ENCODE results near the gene ARNT2. TPM values are rescaled to one million over a fixed set of nuclear protein-coding genes. Genes with fewer than 3 reads are reported as not detected.
A peak's percentile ranks its signal among the peaks of the same experiment; 100 is the strongest.

ARNT2 gene
- total RNA-seq (under 1 TPM; 0.11 to 0.13 TPM), polyA plus RNA-seq (not detected)

DNA sequence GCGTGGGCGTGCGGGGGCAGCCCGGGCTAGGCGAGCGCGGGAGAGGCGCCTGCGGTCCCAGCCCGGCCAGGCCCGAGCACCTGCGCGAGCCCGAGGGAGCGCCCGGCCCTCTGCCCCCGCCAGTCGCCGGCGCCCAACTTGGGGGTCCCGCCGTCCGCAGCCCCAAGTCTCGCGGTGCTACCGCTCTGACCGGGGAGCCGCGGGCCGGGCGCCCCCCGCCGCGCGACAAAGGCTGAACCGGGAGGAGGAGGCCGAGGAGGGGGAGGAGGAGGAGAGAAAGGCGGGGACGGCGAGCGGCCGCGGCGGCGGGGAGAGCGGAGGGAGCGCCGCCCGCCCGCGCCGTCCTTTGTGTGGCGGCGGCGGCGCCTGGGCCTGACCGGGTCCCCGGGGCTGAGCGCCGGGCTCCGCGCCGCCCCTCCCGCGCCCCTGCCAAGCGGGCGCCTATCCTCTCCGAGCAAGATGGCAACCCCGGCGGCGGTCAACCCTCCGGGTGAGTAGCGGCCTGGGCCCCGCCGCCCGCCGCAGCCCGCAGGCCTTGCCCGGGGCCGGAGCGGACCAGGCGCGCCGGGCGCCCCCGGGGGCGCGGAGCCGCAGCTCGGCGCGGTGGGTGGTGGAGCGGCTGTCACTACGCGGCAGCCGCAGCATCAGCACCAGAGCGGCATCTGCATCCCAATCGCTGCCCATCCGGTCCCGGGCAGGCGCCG, at the start of gene ARNT2:
Gene ARNT2 (plus strand): TSS at position 326 of the 704 bp plus-strand sequence. CDS start 134 bp downstream, at position 460.
- peak within 1 kb of the TSS in 1 of 8 donors; percentile 65 for H3K27ac Mint-ChIP-seq
- Histone ChIP-seq H3K27me3 (ENCODE audit: insufficient read depth, low read length, poor library complexity, severe bottlenecking) (peaks cover 10% of the 10 kb centered on the region), H3K4me3 (ENCODE audit: low read length) (no peak within 1 kb of the TSS), H3K36me3 (ENCODE audit: insufficient read depth, low read length) (no peaks in the 10 kb centered on the region), H3K27ac (ENCODE audit: low read depth, low read length) (no peak within 1 kb of the TSS), H3K9me3 (ENCODE audit: low read length) (no peaks in the 10 kb centered on the region), H3K4me1 (ENCODE audit: insufficient read depth, low read length) (no peaks in the 10 kb centered on the region)
- peaks cover 30 to 73% of the 10 kb centered on the region in 2 donors for H3K27me3 Mint-ChIP-seq
- H3K4me1 Mint-ChIP-seq, result peaks cover 3 to 5% (median 5%) of the 10 kb centered on the region in 3 donors
- peaks cover 0 to 4% (median 0%) of the 10 kb centered on the region in 5 donors for H3K9me3 Mint-ChIP-seq
- DNase-seq, result no peak
- peak within 1 kb of the TSS in 2 of 7 donors; percentile 9 to 25 for H3K4me3 Mint-ChIP-seq
- H3K36me3 Mint-ChIP-seq, result peaks cover 0 to 3% (median 0%) of the 10 kb centered on the region in 3 donors
- ChIA-PET CTCF (no interaction called here), POLR2A (no interaction called here)

DNA sequence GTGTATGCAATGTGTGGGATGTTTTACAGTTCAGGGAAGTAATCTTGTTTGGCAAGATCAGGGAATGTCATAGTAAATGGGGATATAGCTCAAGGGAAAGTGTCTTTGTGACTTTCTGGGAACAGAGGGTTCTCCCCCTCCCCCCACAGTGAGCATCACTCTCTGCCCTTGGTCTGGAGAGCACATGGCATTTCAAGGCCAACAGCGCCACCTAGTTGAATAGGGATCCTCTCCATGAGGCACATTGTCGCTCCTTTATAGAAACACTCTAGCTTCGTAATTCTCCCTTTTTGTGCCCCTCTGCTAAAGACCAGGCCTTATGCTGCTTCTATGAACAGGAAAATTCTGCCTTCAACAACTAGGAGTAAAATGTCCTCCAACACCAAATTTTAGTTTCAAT, 37.1 kb upstream of the ARNT2 start:
- no peaks in the 10 kb centered on the region for H3K36me3 ChIP-seq (ENCODE audit: insufficient read depth, low read length)
- no peaks in the 10 kb centered on the region for H3K27me3 ChIP-seq (ENCODE audit: insufficient read depth, low read length, poor library complexity, severe bottlenecking)
- Mint-ChIP-seq H3K9me3 (peaks cover 27 to 46% (median 33%) of the 10 kb centered on the region in 5 donors), H3K27me3 (peaks cover 6 to 13% of the 10 kb centered on the region in 2 donors), H3K4me1 (no peaks in the 10 kb centered on the region), H3K36me3 (peaks cover 0 to 13% (median 0%) of the 10 kb centered on the region in 3 donors), H3K4me3 (no peak overlapping the region), H3K27ac (no peak overlapping the region)
- no peak overlapping the region for H3K4me3 ChIP-seq (ENCODE audit: low read length)
- H3K27ac ChIP-seq (ENCODE audit: low read depth, low read length), result no peak overlapping the region
- ChIA-PET POLR2A (no interaction called here), CTCF (no interaction called here)
- H3K9me3 ChIP-seq (ENCODE audit: low read length), result peaks cover 10% of the 10 kb centered on the region
- no peak for DNase-seq
- H3K4me1 ChIP-seq (ENCODE audit: insufficient read depth, low read length), result no peaks in the 10 kb centered on the region

DNA sequence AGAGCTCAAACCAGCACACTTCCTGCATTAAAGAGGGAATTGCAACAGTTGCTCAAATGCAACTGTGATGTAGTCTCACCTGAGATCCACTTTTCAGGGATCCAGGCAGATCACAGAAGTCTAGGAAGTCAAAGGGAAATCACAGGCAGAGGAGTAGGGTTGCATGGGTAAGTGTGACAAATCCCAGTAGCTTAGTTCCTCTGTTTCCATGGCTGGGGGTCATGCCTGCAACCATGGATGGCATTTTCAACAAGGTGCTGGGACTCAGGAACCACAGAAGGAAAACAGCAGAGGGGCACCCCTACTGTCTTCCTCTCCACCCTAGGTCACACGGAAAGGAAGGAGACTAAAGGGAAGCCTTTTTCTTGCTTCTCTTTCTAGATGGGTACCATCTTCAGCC, 36.5 kb upstream of the ARNT2 start:
- no peaks in the 10 kb centered on the region for H3K4me1 Mint-ChIP-seq
- peaks cover 2 to 12% of the 10 kb centered on the region in 2 donors for H3K27me3 Mint-ChIP-seq
- no peak for DNase-seq
- no peaks in the 10 kb centered on the region for H3K36me3 ChIP-seq (ENCODE audit: insufficient read depth, low read length)
- H3K4me3 Mint-ChIP-seq, result no peak overlapping the region
- no peak overlapping the region for H3K4me3 ChIP-seq (ENCODE audit: low read length)
- H3K27ac ChIP-seq (ENCODE audit: low read depth, low read length), result no peak overlapping the region
- H3K27ac Mint-ChIP-seq, result no peak overlapping the region
- peaks cover 27 to 46% (median 33%) of the 10 kb centered on the region in 5 donors for H3K9me3 Mint-ChIP-seq
- H3K27me3 ChIP-seq (ENCODE audit: insufficient read depth, low read length, poor library complexity, severe bottlenecking), result no peaks in the 10 kb centered on the region
- H3K4me1 ChIP-seq (ENCODE audit: insufficient read depth, low read length), result no peaks in the 10 kb centered on the region
- ChIA-PET CTCF (no interaction called here), POLR2A (no interaction called here)
- peaks cover 10% of the 10 kb centered on the region for H3K9me3 ChIP-seq (ENCODE audit: low read length)
- peaks cover 0 to 13% (median 0%) of the 10 kb centered on the region in 3 donors for H3K36me3 Mint-ChIP-seq

DNA sequence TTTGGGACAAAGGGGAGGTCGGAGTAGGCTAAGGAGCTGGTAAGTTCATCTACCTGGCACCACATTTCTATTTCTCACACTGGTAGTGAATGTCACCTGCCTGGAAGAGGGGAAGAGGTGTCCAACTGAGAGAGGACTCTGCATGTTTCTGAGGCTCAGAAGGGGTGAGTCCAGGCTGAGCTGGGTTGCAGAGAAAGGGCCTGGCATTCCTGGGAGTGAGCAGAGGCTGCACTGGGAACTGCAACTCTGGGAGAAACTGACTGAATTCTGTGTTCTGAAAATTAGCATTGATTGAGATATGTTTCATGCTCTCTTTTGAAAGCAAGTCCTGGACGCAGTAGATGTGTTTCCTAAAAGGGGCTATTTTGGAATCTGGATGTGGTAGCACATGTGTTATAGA, 32.3 kb upstream of the ARNT2 start:
- Mint-ChIP-seq H3K4me1 (no peaks in the 10 kb centered on the region), H3K36me3 (peaks cover 0 to 12% (median 0%) of the 10 kb centered on the region in 3 donors), H3K9me3 (peaks cover 21 to 30% (median 26%) of the 10 kb centered on the region in 5 donors), H3K27ac (no peak overlapping the region), H3K4me3 (no peak overlapping the region), H3K27me3 (peaks cover 2 to 18% of the 10 kb centered on the region in 2 donors)
- CTCF ChIA-PET, result no interaction called here
- Histone ChIP-seq H3K4me1 (ENCODE audit: insufficient read depth, low read length) (no peaks in the 10 kb centered on the region), H3K4me3 (ENCODE audit: low read length) (no peak overlapping the region), H3K36me3 (ENCODE audit: insufficient read depth, low read length) (no peaks in the 10 kb centered on the region), H3K9me3 (ENCODE audit: low read length) (peaks cover 10% of the 10 kb centered on the region), H3K27me3 (ENCODE audit: insufficient read depth, low read length, poor library complexity, severe bottlenecking) (no peaks in the 10 kb centered on the region), H3K27ac (ENCODE audit: low read depth, low read length) (no peak overlapping the region)
- no peak for DNase-seq
- POLR2A ChIA-PET, result no interaction called here

DNA sequence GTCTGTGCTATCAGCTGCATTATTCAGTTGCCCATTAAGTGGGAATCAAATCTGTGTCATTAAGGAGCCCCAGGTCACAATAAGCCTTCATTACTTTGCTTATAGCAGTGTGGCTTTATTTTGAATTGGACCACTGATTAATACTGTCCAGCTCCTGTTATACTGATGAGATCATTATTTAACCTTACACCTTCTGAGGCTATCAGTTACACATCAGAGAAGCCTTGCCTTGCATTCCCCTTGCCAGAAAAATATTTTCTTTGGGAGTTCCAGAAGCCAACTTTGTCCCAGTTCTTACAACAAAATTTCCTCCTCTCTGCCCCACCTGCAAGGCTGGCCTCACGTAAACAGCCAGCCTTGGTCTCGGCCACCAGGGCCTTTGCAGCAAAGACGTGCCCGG, 29.7 kb upstream of the ARNT2 start:
- H3K9me3 Mint-ChIP-seq, result peaks cover 3 to 8% (median 4%) of the 10 kb centered on the region in 5 donors
- CTCF ChIA-PET, result no interaction called here

DNA sequence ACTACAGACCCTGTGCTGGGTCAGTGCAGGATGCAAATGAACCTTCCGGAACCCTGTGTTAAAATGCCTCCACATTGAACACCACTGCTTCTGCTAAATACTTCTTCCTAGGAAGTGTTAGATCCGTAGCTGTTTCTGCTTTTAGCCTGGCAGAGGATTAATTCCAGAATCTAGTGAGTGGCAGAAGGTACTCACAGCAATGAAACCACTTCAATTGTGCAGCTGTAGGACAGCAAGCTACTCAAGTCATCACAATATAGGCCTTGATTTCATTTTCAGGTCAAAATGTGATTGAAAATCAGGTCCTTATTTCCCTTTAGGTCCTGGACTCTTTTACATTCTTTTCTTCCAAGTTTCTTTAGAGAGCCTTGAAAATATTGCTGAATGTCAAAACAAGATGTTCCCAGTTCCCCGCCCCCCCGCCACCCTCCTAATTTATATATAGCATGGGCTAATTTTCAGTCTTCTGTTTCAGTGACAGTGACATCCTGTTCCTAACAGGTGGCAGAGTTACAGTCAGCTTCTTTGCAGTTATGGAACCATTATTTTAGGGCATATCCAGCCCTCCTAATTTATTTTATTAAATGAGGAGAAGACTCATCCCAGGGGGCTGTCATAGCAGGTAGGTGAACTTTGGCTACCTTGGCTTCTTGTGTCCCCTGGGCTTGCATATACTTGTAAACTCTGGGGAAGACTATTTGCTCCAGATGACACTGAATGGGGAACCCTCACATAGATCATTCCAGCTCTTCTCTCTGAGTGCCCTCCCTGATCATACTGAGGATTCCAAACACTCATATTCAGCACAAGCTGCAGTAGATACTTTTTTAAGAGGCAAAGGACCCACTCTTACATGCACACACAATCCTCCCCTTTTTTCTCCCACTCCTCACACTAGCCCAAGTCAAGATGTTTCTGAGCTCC, 28.0 kb upstream of the ARNT2 start:
- peaks cover 0 to 3% (median under 1%) of the 10 kb centered on the region in 5 donors for H3K9me3 Mint-ChIP-seq
- POLR2A ChIA-PET, result no interaction called here

More for the DNA sequence above, 29.7 kb upstream of the ARNT2 start:
- no peaks in the 10 kb centered on the region for H3K9me3 ChIP-seq (ENCODE audit: low read length)
- no peaks in the 10 kb centered on the region for H3K27me3 ChIP-seq (ENCODE audit: insufficient read depth, low read length, poor library complexity, severe bottlenecking)
- POLR2A ChIA-PET, result no interaction called here
- H3K27me3 Mint-ChIP-seq, result peaks cover 12 to 23% of the 10 kb centered on the region in 2 donors
- H3K4me3 Mint-ChIP-seq, result no peak overlapping the region
- peaks cover 0 to under 1% (median 0%) of the 10 kb centered on the region in 3 donors for H3K36me3 Mint-ChIP-seq
- no peak for DNase-seq
- no peaks in the 10 kb centered on the region for H3K4me1 Mint-ChIP-seq
- no peak overlapping the region for H3K4me3 ChIP-seq (ENCODE audit: low read length)
- no peak overlapping the region for H3K27ac Mint-ChIP-seq
- no peak overlapping the region for H3K27ac ChIP-seq (ENCODE audit: low read depth, low read length)
- H3K36me3 ChIP-seq (ENCODE audit: insufficient read depth, low read length), result no peaks in the 10 kb centered on the region
- H3K4me1 ChIP-seq (ENCODE audit: insufficient read depth, low read length), result no peaks in the 10 kb centered on the region

DNA sequence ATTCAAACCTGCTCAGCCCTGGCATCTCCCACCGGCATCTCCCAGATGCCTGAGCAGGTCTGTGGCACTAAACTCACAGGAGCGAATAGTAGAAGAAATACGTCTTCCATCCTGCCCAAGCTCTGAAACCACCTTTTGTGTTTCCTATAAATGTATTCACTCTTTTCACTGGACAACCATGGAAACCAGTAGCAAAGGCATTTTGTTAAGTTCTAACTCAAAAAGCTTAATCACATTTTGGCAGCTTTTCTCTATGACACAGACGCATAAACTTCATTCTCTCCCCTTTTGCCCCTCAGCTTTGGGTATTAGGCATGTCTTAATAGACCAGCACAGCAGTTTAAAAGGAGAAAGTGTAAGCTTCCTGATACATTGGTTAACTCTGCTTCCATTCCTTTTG, 24.5 kb upstream of the ARNT2 start:
- Mint-ChIP-seq H3K27ac (no peak overlapping the region), H3K9me3 (peaks cover 0 to 4% (median 0%) of the 10 kb centered on the region in 5 donors), H3K36me3 (no peaks in the 10 kb centered on the region), H3K4me1 (no peaks in the 10 kb centered on the region), H3K27me3 (peaks cover 18 to 31% of the 10 kb centered on the region in 2 donors), H3K4me3 (no peak overlapping the region)
- CTCF ChIA-PET, result no interaction called here
- Histone ChIP-seq H3K4me3 (ENCODE audit: low read length) (no peak overlapping the region), H3K9me3 (ENCODE audit: low read length) (no peaks in the 10 kb centered on the region), H3K36me3 (ENCODE audit: insufficient read depth, low read length) (no peaks in the 10 kb centered on the region), H3K4me1 (ENCODE audit: insufficient read depth, low read length) (no peaks in the 10 kb centered on the region), H3K27ac (ENCODE audit: low read depth, low read length) (no peak overlapping the region), H3K27me3 (ENCODE audit: insufficient read depth, low read length, poor library complexity, severe bottlenecking) (no peaks in the 10 kb centered on the region)
- POLR2A ChIA-PET, result no interaction called here
- no peak for DNase-seq

More for the DNA sequence above, 28.0 kb upstream of the ARNT2 start:
- CTCF ChIA-PET, result no interaction called here
- H3K27ac Mint-ChIP-seq, result no peak overlapping the region
- H3K4me1 Mint-ChIP-seq, result no peaks in the 10 kb centered on the region
- H3K36me3 Mint-ChIP-seq, result no peaks in the 10 kb centered on the region
- no peaks in the 10 kb centered on the region for H3K4me1 ChIP-seq (ENCODE audit: insufficient read depth, low read length)
- H3K4me3 ChIP-seq (ENCODE audit: low read length), result no peak overlapping the region
- H3K27me3 ChIP-seq (ENCODE audit: insufficient read depth, low read length, poor library complexity, severe bottlenecking), result no peaks in the 10 kb centered on the region
- no peaks in the 10 kb centered on the region for H3K36me3 ChIP-seq (ENCODE audit: insufficient read depth, low read length)
- no peak for DNase-seq
- H3K4me3 Mint-ChIP-seq, result no peak overlapping the region
- H3K27me3 Mint-ChIP-seq, result peaks cover 14 to 27% of the 10 kb centered on the region in 2 donors
- no peaks in the 10 kb centered on the region for H3K9me3 ChIP-seq (ENCODE audit: low read length)
- no peak overlapping the region for H3K27ac ChIP-seq (ENCODE audit: low read depth, low read length)

DNA sequence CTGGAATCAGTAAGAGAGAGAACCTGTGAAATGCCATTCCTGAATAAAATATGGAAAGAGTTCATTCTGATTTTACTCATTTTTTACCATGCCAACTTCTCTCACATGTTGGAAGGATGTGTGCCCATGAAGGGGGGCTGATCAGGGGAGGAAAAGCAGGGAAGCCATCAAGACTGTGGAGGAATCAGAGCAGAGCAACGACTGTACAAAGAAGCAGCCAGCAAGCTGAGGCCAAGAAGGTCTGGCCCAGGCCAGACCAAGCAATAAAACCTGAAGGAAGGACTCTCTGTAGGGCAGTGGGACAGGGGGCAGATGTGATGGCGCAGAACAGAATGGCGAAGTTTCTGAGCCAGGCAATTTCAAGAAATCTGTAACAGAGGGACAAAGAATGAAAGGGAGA, 24.0 kb upstream of the ARNT2 start:
- no peak overlapping the region for H3K4me3 Mint-ChIP-seq
- H3K4me1 Mint-ChIP-seq, result no peaks in the 10 kb centered on the region
- H3K27me3 ChIP-seq (ENCODE audit: insufficient read depth, low read length, poor library complexity, severe bottlenecking), result no peaks in the 10 kb centered on the region
- H3K27ac Mint-ChIP-seq, result peak overlapping the region in 1 of 8 donors; percentile 16
- H3K9me3 Mint-ChIP-seq, result peaks cover 0 to 4% (median 0%) of the 10 kb centered on the region in 5 donors
- no peak overlapping the region for H3K27ac ChIP-seq (ENCODE audit: low read depth, low read length)
- DNase-seq, result no peak
- H3K4me1 ChIP-seq (ENCODE audit: insufficient read depth, low read length), result no peaks in the 10 kb centered on the region
- no peak overlapping the region for H3K4me3 ChIP-seq (ENCODE audit: low read length)
- H3K27me3 Mint-ChIP-seq, result peaks cover 18 to 31% of the 10 kb centered on the region in 2 donors
- no peaks in the 10 kb centered on the region for H3K9me3 ChIP-seq (ENCODE audit: low read length)
- no peaks in the 10 kb centered on the region for H3K36me3 Mint-ChIP-seq
- CTCF ChIA-PET, result no interaction called here
- POLR2A ChIA-PET, result no interaction called here
- no peaks in the 10 kb centered on the region for H3K36me3 ChIP-seq (ENCODE audit: insufficient read depth, low read length)
